Amygdala (tissue), 56 donors: Measurements from ENCODE around the gene GAS2.
"Not testable (repeated sequence)": the region's sequence is repeated elsewhere in the genome, so short reads cannot be mapped to it uniquely, and the experiment has no call there.

Source experiments
- DNase-seq, 56 donors: peaks; one replicate each; lab custom pipeline; 2025; lab: John Stamatoyannopoulos, UW

Gene GAS2

DNA sequence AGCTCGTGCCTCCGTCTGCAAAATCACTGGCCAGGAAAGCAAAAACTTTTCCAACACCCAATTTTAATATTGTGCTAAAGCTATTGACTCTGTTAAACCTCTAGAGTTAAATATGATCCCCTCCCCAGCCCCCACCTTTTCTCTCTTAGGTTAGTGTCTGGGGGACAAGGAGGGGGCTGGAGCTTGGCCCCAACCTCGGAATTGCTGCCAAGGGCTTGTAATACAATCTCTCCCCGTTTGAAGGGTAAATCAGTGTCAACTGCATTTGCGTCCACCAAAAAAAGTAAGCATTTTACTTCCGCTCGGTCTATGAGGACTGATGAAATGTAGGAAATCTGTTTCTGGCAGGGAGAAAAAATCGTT is at the start of gene GAS2:
Gene GAS2, plus strand, starts transcription at position 287 of the 363 bp plus-strand sequence. CDS start 8,259 bp downstream, outside the sequence.
- DNase-seq = peak in 1 of 56 donors; percentile 37

- DNase-seq = no peak
Measured at GRCh38 chr11:22617868-22618267, 48.5 kb upstream of the GAS2 start.

DNA sequence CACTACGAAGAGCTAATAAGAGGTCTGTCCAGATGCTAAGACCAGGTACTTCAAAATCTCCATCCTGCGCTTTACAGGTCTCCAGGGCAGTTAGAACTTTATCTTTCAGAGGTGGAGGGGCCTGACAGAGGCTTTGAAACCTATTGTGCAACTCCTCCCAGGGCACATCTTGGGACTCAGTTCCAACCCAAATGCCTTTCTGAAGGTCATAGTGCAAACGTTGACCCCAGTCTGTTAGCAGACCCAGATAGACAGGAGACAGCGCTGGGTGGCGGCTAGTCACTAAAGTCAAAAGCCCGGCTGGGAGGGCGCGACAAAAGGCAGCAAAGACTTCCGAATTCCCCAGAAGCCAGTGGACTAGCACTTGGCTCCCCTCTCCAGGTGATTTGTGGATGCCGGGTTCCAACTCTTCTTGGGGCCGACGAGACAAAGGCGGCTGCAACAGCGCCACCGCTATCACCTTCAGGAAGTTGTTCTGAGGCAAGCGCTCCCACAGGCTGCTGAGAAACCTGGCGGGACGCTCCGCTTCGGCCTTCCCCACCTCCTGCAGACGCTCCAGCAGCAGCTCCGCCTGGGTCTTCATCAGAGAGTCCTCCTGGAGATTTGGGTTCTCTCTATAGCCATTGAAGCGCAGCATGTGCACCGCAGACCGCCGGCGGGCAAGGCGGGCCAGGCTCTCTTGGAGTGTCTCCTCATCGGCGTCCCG is 41.5 kb upstream of the GAS2 start:
- DNase-seq = peak in 47 of 56 donors; percentile 12 to 82 (median 68)

DNA sequence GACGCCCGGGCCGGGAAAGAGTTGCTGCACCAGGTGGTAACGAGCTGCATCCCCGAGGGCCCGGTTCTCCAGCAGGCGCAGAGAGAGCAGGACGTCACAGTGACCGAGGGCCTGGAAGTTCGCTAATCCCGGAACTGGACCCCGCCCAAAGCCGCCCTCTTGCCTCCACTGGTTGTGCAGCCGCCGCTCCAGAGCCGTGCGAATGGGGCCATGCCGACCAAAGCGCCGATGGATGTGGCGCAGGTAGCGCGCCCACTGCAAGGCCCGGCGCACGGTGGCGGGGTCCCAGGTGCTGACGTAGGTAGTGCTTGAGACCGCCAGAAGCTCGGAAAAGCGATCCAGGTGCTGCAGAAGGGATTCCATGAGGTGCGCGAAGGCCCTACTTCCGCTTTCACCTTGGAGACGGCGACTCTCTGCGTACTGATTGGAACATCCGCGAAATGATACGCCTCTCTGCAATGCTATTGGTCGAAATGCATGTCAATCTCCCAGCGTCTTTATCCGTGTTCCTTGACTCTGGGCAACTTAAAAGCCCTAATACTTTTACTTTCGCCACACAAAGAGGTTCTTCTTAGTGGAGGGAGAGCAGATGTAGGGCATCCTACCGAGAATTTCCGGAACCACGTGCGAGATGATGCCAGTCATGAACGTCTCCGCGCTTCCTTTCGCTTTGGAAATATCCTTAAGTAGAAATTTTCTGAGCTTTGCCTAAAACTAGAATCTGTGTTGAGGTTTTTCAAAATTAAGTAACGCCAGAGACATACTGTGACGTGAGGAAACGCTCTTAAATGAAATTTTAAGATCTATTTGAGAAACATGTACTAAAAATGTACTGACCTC is 40.7 kb upstream of the GAS2 start, which contains the start of gene FANCF:
Gene FANCF, minus strand, starts transcription at position 376 of the 840 bp plus-strand sequence. Its CDS starts 13 bp downstream, at position 363.
- peak; percentile 58 to 96 (median 87) for DNase-seq

DNA sequence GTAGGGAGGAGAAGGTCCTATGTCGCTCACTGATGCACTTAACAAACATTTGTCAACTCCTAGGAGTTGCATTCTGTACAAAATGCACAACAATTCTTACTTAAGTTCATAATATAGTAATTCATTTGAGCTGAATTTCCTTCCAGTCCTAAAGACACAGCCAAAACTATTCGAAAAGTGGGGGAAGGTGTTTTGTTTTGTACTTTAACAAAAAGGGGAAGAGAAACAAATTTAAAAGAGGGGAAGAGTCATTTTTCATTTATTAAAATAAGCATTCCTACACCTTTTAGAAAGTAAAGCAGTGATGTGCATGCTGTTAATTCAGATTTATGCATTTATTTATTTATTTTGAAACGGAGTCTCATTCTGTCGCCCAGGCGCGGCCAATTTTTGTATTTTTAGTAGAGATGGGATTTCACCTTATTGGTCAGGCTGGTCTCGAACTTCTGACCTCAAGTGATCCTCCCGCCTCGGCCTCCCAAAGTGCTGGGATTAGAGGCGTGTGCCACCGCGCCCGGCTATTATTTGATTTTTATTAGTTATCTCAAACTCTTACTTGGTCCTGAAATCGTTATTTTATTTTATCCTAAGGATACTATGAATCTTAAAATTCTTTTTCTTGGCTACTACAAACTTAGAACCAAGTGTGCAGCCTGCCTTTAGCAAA is 39.7 kb upstream of the GAS2 start:
- DNase-seq = no peak

GRCh38 chr11:22627421-22627820 is 39.0 kb upstream of the GAS2 start:
- DNase-seq = no peak

- no peak for DNase-seq
Measured at GRCh38 chr11:22633354-22633902, 33.0 kb upstream of the GAS2 start.

DNA sequence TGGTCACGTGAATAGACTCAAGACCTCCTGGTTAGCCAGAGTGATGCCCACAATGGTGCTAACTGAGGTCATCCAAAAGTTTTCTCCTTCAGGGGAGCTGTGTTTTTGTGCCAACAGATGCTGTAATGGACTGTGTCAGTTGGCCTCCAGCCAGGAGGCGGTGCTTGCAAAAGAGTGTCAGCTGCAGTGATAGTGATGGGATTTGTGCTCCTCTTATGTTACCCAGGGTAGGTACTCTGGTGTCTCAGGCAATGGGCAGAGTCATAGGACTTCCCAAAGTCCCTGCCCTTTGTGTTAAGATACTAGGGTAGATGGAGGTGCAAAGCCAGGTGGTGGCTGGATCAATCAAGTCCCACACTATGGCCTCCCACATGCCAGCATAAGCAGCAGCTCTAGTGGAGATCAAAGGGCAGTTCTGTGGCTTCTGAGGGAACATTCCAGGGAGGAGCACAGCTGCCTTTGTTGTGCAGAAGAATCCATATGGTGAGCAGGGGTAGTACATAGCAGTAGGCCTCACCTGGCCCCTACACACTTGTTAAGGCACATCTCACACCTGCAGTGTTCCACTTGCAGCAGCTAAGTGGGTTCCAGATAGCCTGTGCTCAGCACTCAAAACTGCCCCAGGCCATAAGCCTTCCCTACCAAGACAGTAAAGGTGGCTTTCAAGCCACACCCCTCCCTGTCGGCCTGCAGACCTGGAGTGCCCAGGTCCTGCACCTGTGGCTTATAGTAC is 31.3 kb upstream of the GAS2 start:
- peak in 3 of 56 donors; percentile 1 to 60 (median 2) for DNase-seq

DNA sequence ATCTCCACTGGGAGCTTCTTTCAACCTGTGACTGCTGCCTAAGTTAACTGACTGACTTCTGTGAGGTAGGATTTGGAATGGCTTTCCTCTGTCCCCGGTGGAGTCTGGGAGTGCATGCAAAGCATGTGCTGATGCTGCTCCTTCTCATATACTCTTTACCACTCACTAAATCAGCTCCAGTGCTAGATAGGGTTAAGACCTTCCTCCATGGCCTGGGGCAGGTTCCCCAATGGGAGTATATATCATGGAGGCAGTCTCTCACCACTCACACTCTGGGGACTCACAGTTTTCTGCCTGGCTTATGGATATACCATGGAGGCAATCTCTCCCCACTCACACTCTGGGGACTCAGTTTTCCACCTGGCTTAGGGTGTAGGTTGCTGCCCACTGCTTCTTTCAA is 30.7 kb upstream of the GAS2 start:
- DNase-seq = no peak

DNA sequence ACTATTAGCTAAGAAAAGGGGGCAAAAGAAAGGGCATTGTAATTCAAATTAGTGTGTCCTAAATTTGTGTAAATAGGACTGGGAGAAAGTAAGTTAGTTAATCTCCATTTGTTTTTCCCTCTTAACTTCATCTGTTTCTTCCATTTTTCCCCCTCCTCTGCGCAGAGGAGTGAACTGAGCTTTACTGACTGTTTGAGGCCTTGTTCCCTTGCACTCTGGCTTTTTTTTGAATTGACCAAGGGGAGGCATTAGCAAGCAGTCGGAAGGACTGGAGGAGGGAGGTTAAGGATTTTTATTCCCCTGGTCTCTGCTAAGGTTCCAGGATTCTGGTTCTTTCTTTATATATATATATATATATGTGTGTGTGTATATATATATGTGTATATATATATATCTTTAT is 25.5 kb upstream of the GAS2 start:
- no peak for DNase-seq

DNA sequence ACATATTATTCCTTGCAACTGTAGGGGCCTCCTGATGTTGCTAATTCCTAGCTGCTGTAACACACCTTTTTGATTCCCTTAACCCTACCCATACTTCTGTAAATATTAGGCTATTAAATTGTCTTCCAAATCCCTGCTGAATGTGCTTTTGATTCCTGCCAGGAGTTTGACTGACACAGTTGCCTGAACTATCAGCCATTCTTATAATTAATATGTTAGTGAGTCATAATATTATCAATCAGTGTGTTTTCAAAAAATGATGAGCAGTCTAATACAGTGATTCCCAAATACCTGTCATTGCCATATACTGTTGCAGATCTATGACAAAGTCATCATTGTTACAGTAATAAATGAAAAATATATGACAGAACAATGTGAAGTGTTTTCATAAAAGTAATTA is 24.9 kb upstream of the GAS2 start:
- no peak for DNase-seq

DNA sequence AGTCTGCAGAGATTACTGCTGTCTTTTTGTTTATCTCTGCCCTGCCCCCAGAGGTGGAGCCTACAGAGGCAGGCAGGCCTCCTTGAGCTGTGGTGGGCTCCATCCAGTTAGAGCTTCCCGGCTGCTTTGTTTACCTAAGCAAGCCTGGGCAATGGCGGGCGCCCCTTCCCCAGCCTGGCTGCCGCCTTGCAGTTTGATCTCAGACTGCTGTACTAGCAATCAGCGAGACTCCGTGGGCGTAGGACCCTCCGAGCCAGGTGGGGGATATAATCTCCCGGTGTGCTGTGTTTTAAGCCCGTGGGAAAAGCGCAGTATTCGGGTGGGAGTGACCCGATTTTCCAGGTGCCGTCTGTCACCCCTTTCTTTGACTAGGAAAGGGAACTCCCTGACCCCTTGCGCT is 14.1 kb upstream of the GAS2 start:
- not testable (repeated sequence) for DNase-seq

GRCh38 chr11:22656130-22656529 is 10.3 kb upstream of the GAS2 start:
- no peak for DNase-seq

DNA sequence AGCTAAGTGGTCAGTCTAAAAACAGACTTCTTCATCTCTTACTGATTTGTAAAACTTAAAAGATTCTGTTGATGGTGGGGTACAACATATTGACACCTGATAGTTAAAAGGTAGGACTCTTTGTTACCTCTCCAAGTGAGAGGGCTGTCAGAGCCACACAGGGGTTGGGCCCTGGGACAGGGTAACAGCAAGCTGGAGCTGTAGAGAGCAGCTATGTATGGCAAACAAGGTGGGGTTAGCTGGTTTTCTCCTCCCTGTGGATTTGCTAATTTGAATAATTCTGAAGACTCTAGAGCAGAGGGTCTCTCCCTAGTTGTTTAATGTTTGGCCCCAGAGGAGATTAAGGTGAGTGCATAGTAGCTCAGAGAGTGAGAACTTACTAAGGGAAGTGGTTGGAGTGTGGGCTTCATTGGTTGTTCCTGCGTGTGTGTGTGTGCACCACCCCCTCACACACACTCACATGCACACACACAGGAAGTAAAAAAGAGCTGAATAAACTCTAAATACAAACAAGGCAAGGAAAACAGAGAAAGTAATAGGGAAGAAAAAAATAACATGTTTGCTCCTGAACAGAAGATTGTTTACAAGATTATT is 9.2 kb upstream of the GAS2 start:
- no peak for DNase-seq

DNA sequence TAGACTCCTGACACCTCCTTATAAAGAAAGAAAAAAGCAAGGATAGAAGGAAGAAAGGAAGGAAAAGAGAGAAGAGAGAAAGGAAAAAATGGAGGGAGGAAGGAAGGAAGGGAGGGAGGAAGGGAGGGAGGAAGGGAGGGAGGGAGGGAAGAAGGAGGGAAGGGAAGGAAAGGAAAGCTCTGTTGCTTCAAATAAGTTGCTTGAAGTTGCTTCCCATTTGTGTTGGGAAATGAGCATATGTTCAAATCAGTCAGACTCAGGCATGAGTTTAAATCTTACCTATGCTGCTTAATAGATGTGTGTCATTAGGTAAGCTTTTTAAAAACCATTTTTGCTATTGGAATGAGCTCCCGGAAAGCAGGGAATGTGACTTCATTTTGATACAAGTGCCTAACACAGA is 6.6 kb upstream of the GAS2 start:
- no peak for DNase-seq

DNA sequence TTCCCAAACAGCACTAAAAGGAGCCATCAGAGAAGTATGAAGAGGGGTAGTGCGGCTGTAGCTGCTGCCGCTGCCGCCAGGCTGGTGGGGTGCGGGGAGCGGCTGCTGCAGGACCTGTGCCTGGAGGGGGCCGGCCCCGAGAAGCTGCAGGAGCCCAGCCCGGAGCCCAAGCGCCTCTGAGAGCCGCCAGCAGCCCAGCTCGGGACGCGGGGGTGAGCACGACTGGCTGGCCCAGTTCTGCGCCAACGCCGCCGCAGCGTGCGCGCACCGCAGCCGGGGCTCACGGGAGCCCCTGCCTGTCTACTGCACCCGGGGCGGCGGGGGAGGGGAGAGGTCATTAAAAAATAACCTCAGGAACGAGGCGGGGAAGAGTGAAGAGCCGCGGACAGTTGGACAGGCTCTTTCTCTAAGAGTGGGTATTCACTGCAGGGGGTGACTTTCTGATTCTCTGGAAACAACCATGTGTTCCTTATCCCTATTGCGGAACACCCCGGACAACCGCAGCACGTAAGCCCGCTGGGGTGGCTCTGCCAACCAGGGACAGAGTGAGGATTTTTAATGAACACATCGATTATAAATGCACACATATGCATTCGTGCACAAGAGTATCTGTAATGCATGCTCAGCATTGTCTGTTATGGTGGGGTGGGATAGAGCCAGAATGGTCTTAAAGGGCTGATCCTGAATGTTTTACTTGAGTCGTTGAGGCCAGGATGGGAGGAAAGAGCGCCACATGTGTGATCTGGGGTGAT is 453 bp downstream of the GAS2 start:
- peak in 46 of 56 donors; percentile 4 to 59 (median 26) for DNase-seq

DNA sequence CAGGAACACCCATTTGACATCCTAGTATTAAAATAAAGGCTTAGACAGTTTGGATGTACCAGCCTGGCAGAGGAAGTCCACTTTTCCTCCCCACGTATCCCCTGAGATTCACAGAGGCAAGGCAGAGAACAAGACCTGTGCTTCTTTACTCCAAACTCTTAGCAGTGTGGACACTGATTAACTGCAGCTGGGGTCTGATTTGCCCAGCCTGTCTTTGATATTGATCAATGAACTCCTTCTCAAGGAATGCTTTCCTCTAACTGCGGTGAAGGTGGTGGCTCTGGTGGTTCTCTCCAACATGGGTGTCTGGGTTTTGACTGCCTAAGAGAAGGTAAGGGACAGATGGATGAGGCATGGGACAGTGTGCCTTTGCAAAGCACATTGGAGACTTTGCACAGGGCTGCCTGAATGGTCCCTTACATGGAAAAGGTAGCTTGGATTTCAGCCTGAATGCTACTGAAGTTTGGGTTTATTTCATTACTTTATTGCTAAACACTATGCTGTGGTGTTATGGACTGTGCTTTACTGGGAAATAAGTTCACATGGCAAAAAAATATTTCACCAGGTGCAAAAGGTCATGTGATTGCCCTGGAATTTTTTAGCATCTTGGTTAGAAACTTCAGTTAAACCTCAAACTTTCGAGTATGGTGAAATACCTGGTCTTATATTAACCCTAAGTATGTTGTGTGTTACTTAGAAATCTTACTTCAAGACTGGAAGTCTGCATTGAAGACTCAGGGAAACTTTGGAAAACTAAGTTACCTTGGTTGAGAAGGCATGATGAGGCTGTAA is 1.8 kb downstream of the GAS2 start:
- no peak for DNase-seq

DNA sequence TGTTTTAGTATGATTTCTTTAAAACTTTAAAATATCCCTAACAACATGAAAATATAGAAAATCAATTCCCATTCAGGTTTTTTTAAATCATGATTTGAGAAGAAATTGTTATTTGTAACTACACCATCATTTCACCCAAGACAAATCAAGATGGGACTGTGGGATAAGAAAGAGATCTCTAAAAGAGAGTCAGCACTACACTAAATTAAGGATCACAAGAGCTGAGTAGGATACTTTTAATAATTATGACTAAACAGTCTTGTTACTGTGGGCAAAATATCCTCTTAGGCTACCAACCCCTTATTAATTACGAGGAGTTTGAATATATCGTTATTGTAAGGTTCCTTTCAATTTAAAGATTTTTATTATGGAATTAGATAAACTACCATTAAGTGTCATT is 3.0 kb downstream of the GAS2 start:
- DNase-seq = no peak
